Muscle of leg (tissue), 11 donors: ENCODE data around the gene LRSAM1. TPM values are rescaled to one million over a fixed set of nuclear protein-coding genes. Genes with fewer than 3 reads are reported as not detected.
A peak's percentile ranks its signal among the peaks of the same experiment; 100 is the strongest.

Experiments used
- DNase-seq: peaks from one replicate; pipeline ENCODE4 v3.0.0; 2013
- H3K27ac ChIP-seq: one replicate; pipeline ENCODE4 v1.5.1; 2013; ENCODE audit warnings: mild to moderate bottlenecking, low read length, control low read depth
- H3K27me3 ChIP-seq: one replicate; pipeline ENCODE4 v1.6.1; 2013; ENCODE audit warnings: low read length; ENCODE audit not compliant: control insufficient read depth, insufficient read depth
- H3K36me3 ChIP-seq: one replicate; pipeline ENCODE4 v1.6.1; 2013; ENCODE audit warnings: low read length; ENCODE audit not compliant: control insufficient read depth, insufficient read depth
- H3K4me1 ChIP-seq: one replicate; pipeline ENCODE4 v1.6.1; 2013; ENCODE audit warnings: low read length; ENCODE audit not compliant: control insufficient read depth, insufficient read depth
- H3K4me3 ChIP-seq: one replicate; pipeline ENCODE4 v1.5.1; 2013; ENCODE audit warnings: low read length, control low read depth
- H3K9me3 ChIP-seq: replicated peaks from 2 replicates; pipeline ENCODE4 v1.6.1; 2013; ENCODE audit warnings: low read depth, low read length; ENCODE audit not compliant: control insufficient read depth
- WGBS: methylation state at CpG from one replicate; pipeline ENCODE4 v1.1.5; 2013; ENCODE audit warnings: missing lambda C conversion rate; ENCODE audit not compliant: insufficient coverage; 5-methylcytosine and 5-hydroxymethylcytosine counted together
- polyA plus RNA-seq, 8 donors: library from polyadenylated mRNA; unstranded; fragments of 120-200 nt; gene quantifications; one replicate each; pipeline versions ENCODE4 v1.2.1 to v1.2.3, GENCODE V29; 2013; ENCODE audit warnings: inconsistent platforms in 1 of 8, low replicate concordance in 1 of 8; ENCODE audit not compliant: insufficient read length in 8 of 8, insufficient read depth in 1 of 8
- total RNA-seq: library from RNA; stranded (reverse); fragments of 120-200 nt; gene quantifications from one replicate; pipeline ENCODE4 v1.2.4, GENCODE V29; 2013

Gene LRSAM1
- total and polyA plus RNA-seq, 9 donors, result 5.8 to 13.7 (median 11.4) TPM

GRCh38 chr9:127445851-127446712 lies 5.2 kb upstream of the LRSAM1 start:
- Histone ChIP-seq H3K36me3 (peaks cover 78% of the 10 kb centered on the region), H3K27ac (no peak overlapping the region), H3K4me1 (peaks cover 21% of the 10 kb centered on the region), H3K9me3 (no peaks in the 10 kb centered on the region), H3K27me3 (no peaks in the 10 kb centered on the region), H3K4me3 (no peak overlapping the region)
- no peak for DNase-seq
- 70% methylated on average over 2 of the region's 4 CpGs for WGBS

- Histone ChIP-seq H3K4me3 (no peak overlapping the region), H3K36me3 (peaks cover 75% of the 10 kb centered on the region), H3K9me3 (no peaks in the 10 kb centered on the region), H3K27ac (no peak overlapping the region), H3K4me1 (peaks cover 21% of the 10 kb centered on the region), H3K27me3 (no peaks in the 10 kb centered on the region)
- DNase-seq, result no peak
- WGBS, result 85% methylated on average over 3 of the region's 7 CpGs
Observed at GRCh38 chr9:127446713-127447415, 4.4 kb upstream of the LRSAM1 start.

DNA sequence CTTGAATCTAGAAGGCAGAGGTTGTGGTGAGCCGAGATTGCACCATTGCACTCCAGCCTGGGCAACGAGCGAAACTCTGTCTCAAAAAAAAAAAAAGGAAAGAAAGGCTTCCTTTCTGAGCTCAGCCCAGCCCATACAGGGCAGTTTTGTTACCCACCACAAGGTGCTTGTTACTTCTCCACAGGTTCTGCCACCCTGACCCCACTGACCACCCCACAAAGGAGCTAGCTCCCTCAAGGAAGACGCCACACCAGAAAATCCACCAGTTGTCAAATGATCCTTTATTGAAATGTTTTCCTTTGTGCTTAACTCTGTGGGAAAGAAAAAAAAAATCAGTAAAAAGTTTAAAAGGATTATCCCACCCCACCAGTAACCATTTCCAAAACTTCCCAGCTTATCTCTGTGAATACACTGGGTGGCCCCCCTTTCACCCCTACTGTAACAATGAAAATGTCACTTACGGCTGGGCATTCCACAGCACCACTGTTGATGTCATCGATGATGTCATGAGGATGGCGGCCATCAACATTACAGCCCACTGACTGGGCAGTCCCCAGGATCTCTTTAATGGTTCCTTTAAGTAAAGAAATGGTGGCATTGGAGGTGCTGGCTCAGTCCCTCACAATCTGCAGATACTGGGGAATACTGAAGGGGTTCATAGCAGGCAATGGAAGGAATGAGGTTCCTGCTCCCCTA lies 3.7 kb upstream of the LRSAM1 start:
- Histone ChIP-seq H3K27me3 (no peaks in the 10 kb centered on the region), H3K36me3 (peaks cover 72% of the 10 kb centered on the region), H3K9me3 (no peaks in the 10 kb centered on the region), H3K27ac (no peak overlapping the region), H3K4me3 (no peak overlapping the region), H3K4me1 (peaks cover 28% of the 10 kb centered on the region)
- DNase-seq, result no peak
- 58% methylated on average over 2 of the region's 7 CpGs for WGBS

GRCh38 chr9:127448112-127448805 lies 3.1 kb upstream of the LRSAM1 start:
- Histone ChIP-seq H3K27ac (peak overlapping the region; percentile 7), H3K4me1 (peaks cover 34% of the 10 kb centered on the region), H3K27me3 (no peaks in the 10 kb centered on the region), H3K9me3 (no peaks in the 10 kb centered on the region), H3K36me3 (peaks cover 66% of the 10 kb centered on the region), H3K4me3 (no peak overlapping the region)
- WGBS, result 73% methylated on average over 6 of the region's 8 CpGs
- no peak for DNase-seq

GRCh38 chr9:127449332-127449966 lies 1.9 kb upstream of the LRSAM1 start:
- DNase-seq, result no peak
- WGBS, result 54% methylated on average over 5 of the region's 5 CpGs
- Histone ChIP-seq H3K27ac (peak overlapping the region; percentile 88), H3K4me3 (peak overlapping the region; percentile 99), H3K4me1 (peaks cover 34% of the 10 kb centered on the region), H3K9me3 (no peaks in the 10 kb centered on the region), H3K36me3 (peaks cover 70% of the 10 kb centered on the region), H3K27me3 (no peaks in the 10 kb centered on the region)

- 0% methylated on average over 13 of the region's 14 CpGs for WGBS
- DNase-seq, result peak; percentile 39
- Histone ChIP-seq H3K9me3 (no peaks in the 10 kb centered on the region), H3K36me3 (peaks cover 69% of the 10 kb centered on the region), H3K27ac (peak overlapping the region; percentile 88), H3K4me1 (peaks cover 34% of the 10 kb centered on the region), H3K27me3 (no peaks in the 10 kb centered on the region), H3K4me3 (peak overlapping the region; percentile 99)
Observed at GRCh38 chr9:127450243-127450760, 1.0 kb upstream of the LRSAM1 start.

DNA sequence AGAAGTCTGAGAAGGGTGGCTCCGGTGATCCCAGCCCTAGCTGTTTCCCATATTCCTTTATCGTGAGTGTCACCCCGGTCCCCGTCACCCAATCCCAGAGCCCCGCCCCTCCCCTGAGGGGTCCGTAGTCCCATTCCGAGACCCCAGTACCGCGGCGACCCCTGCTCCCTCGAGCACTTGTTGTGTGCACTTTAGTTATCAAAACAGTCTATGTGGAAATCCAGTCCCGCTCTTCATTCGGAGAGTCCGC lies 223 bp downstream of the LRSAM1 start:
- no peak for DNase-seq
- peaks cover 34% of the 10 kb centered on the region for H3K4me1 ChIP-seq
- no peaks in the 10 kb centered on the region for H3K27me3 ChIP-seq
- peak overlapping the region; percentile 88 for H3K27ac ChIP-seq
- WGBS, result 0% methylated on average over 14 of the region's 14 CpGs
- peaks cover 59% of the 10 kb centered on the region for H3K36me3 ChIP-seq
- H3K9me3 ChIP-seq, result no peaks in the 10 kb centered on the region
- peak overlapping the region; percentile 99 for H3K4me3 ChIP-seq

GRCh38 chr9:127451858-127452656 lies 747 bp downstream of the LRSAM1 start:
- Histone ChIP-seq H3K4me1 (peaks cover 34% of the 10 kb centered on the region), H3K27me3 (no peaks in the 10 kb centered on the region), H3K27ac (peak overlapping the region; percentile 88), H3K9me3 (no peaks in the 10 kb centered on the region), H3K36me3 (peaks cover 59% of the 10 kb centered on the region), H3K4me3 (peak overlapping the region; percentile 99)
- DNase-seq, result peak; percentile 77
- WGBS, result 21% methylated on average over 12 of the region's 29 CpGs

DNA sequence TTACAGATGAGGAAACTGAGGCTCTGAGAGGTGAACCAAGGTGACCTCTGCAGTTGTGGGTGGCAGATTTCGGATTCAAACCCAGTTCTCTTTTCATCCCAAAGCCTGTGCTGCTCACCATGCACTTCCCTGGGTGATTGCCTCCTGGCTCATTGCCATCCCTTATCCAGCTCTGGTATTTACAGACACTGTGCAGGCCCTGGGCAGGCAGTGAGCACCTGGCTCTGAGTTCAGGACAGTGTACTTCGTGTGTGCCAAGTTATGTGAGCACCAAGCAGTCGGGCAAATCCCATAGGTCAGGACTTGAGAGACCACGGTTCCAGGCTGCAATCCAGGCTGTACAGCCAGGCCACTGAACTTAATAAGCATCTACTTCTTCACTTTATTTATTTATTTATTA lies 1.4 kb downstream of the LRSAM1 start:
- Histone ChIP-seq H3K36me3 (peaks cover 59% of the 10 kb centered on the region), H3K27me3 (no peaks in the 10 kb centered on the region), H3K4me3 (no peak overlapping the region), H3K4me1 (peaks cover 34% of the 10 kb centered on the region), H3K27ac (no peak overlapping the region), H3K9me3 (no peaks in the 10 kb centered on the region)
- peak; percentile 57 for DNase-seq
- WGBS, result 90% methylated on average over 2 of the region's 4 CpGs
